Measurements from ENCODE around the gene CPHXL2.
A peak's percentile ranks its signal among the peaks of the same experiment; 100 is the strongest.

Gene CPHXL2

GRCh38 chr16:75660726-75661302 is 16.0 kb downstream of the CPHXL2 start:
- no peak overlapping the region for H3K4me3 ChIP-seq (ENCODE audit: low read depth, low read length)
- TF ChIP-seq CTCF (IDR thresholded peaks at IDR 0.05; ENCODE audit: control insufficient read depth, extremely low read depth, insufficient read depth) = no peak
- no peak for DNase-seq (ENCODE audit: low read depth)

- no peak for DNase-seq (ENCODE audit: low read depth)
- TF ChIP-seq CTCF (IDR thresholded peaks at IDR 0.05; ENCODE audit: control insufficient read depth, extremely low read depth, insufficient read depth) = no peak
- no peak overlapping the region for H3K4me3 ChIP-seq (ENCODE audit: low read depth, low read length)
These were observed 16.5 kb downstream of the CPHXL2 start for GRCh38 chr16:75660321-75660720.

- DNase-seq (ENCODE audit: low read depth) = no peak
- no peak for TF ChIP-seq CTCF (IDR thresholded peaks at IDR 0.05; ENCODE audit: control insufficient read depth, extremely low read depth, insufficient read depth)
- no peak overlapping the region for H3K4me3 ChIP-seq (ENCODE audit: low read depth, low read length)
These were observed 18.6 kb downstream of the CPHXL2 start for GRCh38 chr16:75658175-75658574.

DNA sequence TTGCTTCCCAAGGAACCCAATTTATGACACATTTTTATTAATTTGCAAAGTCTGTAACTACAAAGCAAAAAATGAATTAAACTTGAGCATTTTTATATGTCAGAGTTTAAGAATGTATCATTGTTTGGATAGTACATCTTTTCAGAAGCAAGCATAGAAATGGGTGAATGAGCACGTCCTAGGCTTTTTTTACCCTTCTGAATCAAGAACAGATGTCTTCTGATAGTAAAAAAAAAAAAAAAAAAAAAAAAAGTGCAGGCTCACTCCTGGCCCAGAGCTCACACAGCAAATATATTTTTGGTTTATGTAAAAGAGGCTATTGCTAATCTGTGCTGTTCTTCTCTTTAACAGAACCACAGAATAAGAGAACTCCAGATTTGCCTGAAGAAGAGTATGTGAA is 22.9 kb downstream of the CPHXL2 start:
- H3K4me3 ChIP-seq (ENCODE audit: low read depth, low read length) = no peak overlapping the region
- TF ChIP-seq CTCF (IDR thresholded peaks at IDR 0.05; ENCODE audit: control insufficient read depth, extremely low read depth, insufficient read depth) = no peak
- no peak for DNase-seq (ENCODE audit: low read depth)

- DNase-seq (ENCODE audit: low read depth) = no peak
- TF ChIP-seq CTCF (IDR thresholded peaks at IDR 0.05; ENCODE audit: control insufficient read depth, extremely low read depth, insufficient read depth) = no peak
- H3K4me3 ChIP-seq (ENCODE audit: low read depth, low read length) = peak overlapping the region; percentile 88
These were observed 28.3 kb downstream of the CPHXL2 start for GRCh38 chr16:75648265-75649076.

DNA sequence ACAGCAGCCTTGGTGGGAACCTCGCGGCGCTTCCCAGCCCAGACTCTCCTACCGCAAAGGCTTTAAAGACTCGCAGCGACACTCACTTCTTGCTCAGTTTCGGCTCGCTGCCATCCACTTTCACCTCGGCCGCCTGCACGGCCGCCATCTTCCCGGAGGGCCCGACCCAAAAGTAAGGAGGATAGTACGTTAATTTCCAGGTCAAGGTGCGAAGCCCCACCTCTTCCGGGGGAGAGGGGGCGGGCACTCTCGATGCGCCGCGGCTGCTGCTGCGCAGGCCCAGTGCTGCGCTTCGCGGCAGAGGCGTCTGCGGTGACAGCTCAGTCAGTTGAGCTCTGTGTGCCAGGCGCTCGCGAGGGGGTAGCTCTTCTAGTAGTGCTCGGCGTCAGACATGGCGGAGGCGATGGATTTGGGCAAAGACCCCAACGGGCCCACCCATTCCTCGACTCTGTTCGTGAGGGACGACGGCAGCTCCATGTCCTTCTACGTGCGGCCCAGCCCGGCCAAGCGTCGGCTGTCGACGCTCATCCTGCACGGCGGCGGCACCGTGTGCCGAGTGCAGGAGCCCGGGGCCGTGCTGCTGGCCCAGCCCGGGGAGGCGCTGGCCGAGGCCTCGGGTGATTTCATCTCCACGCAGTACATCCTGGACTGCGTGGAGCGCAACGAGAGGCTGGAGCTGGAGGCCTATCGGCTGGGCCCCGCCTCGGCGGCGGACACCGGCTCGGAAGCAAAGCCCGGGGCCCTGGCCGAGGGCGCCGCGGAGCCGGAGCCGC is 29.1 kb downstream of the CPHXL2 start, which contains the start of the genes KARS1 and TERF2IP:
TSS of gene KARS1 (minus strand) at position 174 of the 773 bp plus-strand sequence. CDS start at position 148, 26 bp downstream.
TSS of gene TERF2IP (plus strand) at position 282 of the 773 bp plus-strand sequence. CDS start at position 392, 110 bp downstream.
- TF ChIP-seq CTCF (IDR thresholded peaks at IDR 0.05; ENCODE audit: control insufficient read depth, extremely low read depth, insufficient read depth) = no peak
- peak; percentile 66 for DNase-seq (ENCODE audit: low read depth)
- H3K4me3 ChIP-seq (ENCODE audit: low read depth, low read length) = peak within 1 kb of the TSS; percentile 88

Data from LNCaP clone FGC (cell line).